ENCODE results near the gene SMYD3.

DNA sequence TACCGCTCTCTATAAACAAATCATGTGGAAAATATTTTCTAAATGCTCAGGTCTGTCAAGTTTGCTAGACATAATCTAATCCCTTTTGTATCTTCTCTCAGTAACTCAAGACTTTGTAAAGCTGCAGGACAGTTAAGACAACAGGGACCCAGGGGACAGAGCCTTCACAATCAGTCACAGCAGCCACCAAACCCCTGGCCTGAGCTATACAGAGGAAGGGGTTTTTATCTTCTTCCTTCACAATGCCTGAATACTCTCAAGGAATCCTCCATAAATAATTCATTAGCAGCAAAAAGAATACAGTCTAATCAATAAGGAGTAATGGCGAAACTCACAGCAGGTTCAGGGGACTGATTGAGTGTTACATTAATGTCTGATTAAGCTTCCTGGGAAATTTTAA lies 368.3 kb downstream of the SMYD3 start:
- TF ChIP-seq CTCF (IDR thresholded peaks at IDR 0.05) (no peak), POLR2A (IDR thresholded peaks at IDR 0.05) (no peak)
